GM18505 (cell line): ENCODE data around the gene LRP10.

Source experiments
- ATAC-seq: cut with Tn5 transposase; IDR thresholded peaks from one replicate; pipeline ENCODE4 v1.9.1; 2021; ENCODE audit not compliant: unreplicated experiment
- POLR2A ChIP-seq: IDR thresholded peaks from 4 replicates; pipeline ENCODE4 v1.6.1; 2011; ENCODE audit warnings: borderline replicate concordance; ENCODE audit not compliant: insufficient read depth, insufficient read length; ENCODE audit errors: extremely low read depth

LRP10 gene

GRCh38 chr14:22837750-22838538 is 33.6 kb upstream of the LRP10 start:
- TF ChIP-seq POLR2A = no peak
- ATAC-seq = no peak

GRCh38 chr14:22838631-22839041 is 32.9 kb upstream of the LRP10 start:
- no peak for ATAC-seq
- TF ChIP-seq POLR2A = no peak

- no peak for ATAC-seq
Observed at GRCh38 chr14:22839159-22839779, 32.3 kb upstream of the LRP10 start.

GRCh38 chr14:22841311-22841710 is 30.2 kb upstream of the LRP10 start:
- no peak for ATAC-seq
- no peak for TF ChIP-seq POLR2A

More at GRCh38 chr14:22839159-22839779, 32.3 kb upstream of the LRP10 start:
- TF ChIP-seq POLR2A = no peak

- no peak for ATAC-seq
- TF ChIP-seq POLR2A = no peak
Observed at GRCh38 chr14:22841769-22842168, 29.8 kb upstream of the LRP10 start.

- no peak for ATAC-seq
- TF ChIP-seq POLR2A = no peak
Observed at GRCh38 chr14:22842211-22843122, 29.1 kb upstream of the LRP10 start.

GRCh38 chr14:22843123-22843925 is 28.2 kb upstream of the LRP10 start:
- no peak for TF ChIP-seq POLR2A
- no peak for ATAC-seq

DNA sequence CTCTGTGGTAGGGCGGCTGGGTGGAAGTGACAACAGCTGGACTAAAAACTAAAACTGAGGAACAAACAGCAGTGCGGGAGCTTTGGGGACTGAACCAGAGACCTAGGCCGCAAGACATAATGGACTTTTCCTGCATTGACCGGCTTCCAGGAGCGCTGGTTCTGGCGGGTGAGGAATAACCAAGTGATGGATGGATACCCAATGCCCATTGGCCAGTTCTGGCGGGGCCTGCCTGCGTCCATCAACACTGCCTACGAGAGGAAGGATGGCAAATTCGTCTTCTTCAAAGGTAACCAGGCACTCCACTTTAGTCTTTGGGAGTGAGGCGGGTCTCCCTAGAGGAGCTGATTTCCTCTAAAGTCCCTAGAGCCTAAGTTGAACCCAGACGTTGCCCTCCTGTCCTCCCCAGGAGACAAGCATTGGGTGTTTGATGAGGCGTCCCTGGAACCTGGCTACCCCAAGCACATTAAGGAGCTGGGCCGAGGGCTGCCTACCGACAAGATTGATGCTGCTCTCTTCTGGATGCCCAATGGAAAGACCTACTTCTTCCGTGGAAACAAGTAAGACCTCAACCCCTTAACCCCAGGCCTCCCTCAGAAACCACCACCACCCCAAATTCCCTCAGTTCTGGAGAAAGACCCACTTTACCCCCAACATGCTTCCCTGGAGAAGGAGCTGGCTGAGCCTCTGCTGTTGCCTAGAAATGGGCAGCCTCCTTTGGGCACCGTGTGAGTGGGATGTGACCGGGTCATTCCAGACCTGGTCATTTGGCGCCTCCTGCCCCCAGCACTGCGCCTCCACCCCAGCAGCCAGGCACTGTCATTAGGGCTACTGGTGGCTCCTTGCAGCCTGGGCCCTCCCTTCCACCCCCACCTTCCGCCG is 27.1 kb upstream of the LRP10 start:
- no peak for TF ChIP-seq POLR2A
- ATAC-seq = no peak

DNA sequence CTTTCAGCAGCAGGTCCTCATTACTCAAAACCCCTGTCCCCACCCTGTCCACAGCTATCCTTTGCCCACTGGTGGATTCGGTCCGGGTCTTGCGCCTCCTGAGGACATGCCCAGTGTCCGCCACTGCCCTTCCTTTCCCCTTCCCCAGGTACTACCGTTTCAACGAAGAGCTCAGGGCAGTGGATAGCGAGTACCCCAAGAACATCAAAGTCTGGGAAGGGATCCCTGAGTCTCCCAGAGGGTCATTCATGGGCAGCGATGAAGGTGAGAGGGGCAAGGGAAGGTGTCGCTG is 26.5 kb upstream of the LRP10 start:
- no peak for ATAC-seq
- TF ChIP-seq POLR2A = no peak

GRCh38 chr14:22845821-22846625 is 25.5 kb upstream of the LRP10 start:
- no peak for TF ChIP-seq POLR2A
- ATAC-seq = no peak

- ATAC-seq = no peak
- no peak for TF ChIP-seq POLR2A
Observed at GRCh38 chr14:22846811-22847307, 24.7 kb upstream of the LRP10 start.
